Inferior parietal cortex (tissue), 1 donor: ENCODE measurements around the gene TMEM145.

ENCODE experiments used
- DNase-seq: peaks from one replicate; pipeline ENCODE4 v3.0.0-alpha.2; 2016; ENCODE audit errors: extremely low spot score

Gene TMEM145

DNA sequence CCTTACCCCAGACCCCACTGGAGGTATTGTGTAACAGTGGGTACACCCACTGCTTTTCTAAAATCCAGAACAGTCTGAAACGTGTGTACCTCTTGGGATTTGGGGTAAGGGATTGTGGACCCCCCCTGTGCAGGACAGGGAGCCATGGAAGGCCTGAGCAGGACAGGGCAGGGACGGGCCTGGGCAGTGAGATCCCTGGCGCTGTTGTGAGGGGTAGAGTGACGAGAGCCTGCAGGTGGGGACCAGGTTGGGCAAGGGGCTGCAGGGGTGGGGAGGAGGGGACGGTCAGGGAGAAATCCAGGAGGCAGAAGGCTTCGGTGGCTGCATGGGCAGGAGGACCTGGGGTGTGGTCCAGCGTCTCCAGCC lies 48.4 kb downstream of the TMEM145 start:
- no peak for DNase-seq

DNA sequence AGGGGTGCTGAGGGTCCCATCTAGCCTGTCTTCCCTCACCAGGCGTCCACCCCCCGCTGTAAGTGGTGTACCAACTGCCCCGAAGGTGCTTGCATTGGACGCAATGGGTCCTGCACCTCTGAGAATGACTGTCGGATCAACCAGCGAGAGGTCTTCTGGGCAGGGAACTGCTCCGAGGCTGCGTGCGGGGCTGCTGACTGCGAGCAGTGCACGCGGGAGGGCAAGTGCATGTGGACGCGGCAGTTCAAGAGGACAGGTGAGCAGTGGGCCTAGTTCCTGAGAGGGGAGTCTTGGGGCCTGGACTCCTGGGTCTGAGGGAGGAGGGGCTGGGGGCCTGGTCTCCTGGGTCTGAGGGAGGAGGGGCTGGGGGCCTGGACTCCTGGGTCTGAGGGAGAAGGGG lies 49.2 kb downstream of the TMEM145 start:
- DNase-seq = no peak

DNA sequence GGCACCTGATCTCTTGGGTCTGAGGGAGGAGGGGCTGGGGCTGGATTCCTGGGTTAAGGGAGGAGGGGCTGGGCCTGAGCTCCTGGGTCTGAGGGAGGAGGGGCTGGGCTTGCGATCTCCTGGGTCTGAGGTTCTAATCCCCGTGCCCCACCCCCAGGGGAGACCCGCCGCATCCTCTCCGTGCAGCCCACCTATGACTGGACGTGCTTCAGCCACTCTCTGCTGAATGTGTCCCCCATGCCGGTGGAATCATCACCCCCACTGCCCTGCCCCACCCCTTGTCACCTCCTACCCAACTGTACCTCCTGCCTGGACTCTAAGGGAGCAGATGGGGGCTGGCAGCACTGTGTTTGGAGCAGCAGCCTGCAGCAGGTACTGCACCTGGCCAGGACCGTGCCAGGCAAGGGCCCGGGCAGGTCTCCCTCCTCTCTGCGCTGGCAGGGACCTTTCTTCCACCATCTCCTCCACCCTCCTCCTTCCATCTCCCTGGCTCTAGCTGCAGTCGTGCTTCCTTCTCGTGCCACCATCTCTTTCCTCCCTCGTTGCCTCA lies 49.9 kb downstream of the TMEM145 start:
- no peak for DNase-seq

DNA sequence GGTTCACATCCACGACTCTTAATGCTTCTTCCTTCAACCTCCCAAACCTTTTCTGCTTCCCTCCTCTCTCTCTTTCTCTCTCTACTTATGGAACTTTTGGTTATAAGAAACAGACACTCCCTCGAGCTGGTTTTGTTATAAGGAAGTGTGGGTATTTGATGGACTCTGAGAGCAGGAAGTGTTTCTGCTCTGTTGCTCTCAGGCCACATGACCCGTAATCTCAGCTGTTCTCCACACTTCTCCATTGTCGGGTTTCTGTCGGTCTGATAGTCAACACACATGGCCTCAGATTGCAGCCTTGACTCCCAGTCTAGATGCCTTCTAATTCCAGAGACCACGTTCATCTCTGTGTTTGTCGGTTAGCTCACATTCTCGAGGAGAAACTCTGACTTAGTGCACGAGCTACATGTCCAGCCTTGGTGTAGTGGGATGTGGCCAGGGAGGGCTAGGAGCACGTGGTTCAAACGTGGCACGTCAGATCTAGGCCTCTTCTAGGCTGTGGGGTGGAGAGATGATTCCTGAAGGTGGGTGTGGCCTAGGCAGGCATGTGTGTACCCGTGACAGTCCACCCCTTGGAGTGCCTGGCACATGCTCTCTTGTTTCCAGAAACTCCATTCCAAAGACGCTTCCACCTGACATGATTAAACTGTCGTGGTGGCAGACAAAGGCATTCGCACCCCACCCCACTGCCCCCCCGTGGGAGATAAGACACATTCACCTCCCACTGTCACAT lies 50.7 kb downstream of the TMEM145 start:
- no peak for DNase-seq

DNA sequence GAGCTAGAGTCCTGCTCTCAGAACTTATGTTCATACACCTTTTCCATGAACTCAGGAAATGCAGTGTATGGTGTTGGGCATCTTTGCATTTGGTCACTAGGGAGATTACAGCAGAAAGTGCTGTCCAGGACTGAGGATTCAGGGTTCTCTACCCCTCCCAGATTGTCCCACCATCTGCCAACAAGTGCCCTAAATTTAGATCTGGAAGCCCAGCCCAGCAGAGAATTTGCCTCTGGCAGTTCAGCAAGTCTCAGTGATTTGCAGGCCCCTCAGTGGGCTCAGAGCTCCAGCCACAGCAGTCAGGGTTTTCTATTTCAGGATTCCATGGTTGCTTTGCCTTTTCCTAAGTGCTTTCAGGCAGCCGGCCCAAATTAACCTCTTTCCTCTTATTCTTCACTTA lies 53.6 kb downstream of the TMEM145 start:
- peak; percentile 32 for DNase-seq

DNA sequence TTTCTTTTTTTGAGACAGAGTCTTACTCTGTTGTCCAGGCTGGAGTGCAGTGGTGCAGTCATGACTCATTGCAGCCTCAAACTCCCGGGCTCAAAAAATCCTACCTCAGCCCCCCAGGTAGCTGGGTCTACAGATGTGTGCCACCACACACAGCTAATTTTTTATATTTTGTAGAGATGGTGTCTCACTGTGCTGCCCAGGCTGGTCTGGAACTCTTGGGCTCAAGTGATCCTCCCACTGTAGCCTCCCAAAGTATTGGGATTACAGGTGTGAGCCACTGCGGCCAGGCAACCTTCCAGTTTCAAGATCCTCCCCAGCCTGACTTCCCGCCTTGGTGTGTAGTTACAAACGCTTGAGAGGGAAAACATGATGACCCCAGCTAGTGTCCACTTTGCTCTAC lies 54.8 kb downstream of the TMEM145 start:
- no peak for DNase-seq

DNA sequence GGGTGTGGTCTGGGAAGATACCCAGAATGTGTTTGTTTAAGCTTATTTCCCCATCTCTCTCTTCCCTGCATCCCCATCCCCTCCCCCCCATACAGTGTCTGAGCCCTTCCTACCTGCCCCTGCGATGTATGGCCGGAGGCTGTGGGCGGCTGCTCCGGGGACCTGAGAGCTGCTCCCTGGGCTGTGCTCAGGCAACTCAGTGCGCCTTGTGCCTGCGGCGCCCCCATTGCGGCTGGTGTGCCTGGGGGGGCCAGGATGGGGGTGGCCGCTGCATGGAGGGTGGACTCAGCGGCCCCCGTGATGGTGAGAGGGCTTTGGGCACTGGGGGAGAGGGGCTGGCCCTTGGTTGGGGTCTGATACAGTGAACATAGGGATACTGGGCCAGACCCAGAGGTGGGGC lies 55.3 kb downstream of the TMEM145 start:
- DNase-seq = no peak

DNA sequence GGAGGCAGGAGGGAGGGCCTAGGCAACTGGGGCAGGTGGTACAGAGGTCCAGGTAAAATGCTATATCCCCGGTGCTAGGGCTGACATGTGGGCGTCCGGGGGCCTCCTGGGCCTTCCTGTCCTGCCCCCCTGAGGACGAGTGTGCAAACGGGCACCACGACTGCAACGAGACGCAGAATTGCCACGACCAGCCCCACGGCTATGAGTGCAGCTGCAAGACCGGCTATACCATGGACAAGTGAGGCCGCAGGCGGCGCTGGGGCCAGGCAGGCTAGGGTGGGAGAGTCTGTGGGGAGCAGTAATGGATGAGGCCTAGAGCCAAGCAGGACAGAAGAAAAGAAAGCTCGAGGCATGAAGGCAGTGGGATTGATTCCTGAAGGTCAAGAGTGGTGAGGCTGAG lies 55.7 kb downstream of the TMEM145 start:
- DNase-seq = no peak

DNA sequence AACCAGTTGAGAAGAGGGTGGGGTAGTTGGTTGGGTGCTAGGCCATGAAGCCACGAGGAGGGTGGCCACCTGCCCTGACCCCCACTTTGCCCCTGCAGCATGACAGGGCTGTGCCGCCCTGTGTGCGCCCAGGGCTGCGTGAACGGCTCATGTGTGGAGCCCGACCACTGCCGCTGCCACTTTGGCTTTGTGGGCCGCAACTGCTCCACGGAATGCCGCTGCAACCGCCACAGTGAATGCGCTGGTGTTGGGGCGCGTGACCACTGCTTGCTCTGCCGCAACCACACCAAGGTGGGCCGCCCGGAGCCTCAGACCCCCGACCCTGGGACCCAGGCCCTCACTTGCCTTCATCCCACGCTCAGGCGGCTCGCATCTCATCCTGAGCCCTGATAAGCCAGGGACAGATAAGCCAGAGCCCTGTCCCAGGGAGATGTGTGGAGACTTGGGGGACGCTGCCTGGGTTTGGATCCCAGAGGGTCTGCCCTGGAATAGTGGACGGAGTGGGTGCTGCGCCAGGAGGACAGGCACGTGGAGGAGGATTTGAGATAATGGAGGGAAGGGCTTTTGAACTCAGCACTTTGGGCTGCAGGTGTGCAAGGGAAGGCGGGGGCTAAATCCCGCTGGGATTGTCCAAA lies 56.4 kb downstream of the TMEM145 start:
- no peak for DNase-seq

DNA sequence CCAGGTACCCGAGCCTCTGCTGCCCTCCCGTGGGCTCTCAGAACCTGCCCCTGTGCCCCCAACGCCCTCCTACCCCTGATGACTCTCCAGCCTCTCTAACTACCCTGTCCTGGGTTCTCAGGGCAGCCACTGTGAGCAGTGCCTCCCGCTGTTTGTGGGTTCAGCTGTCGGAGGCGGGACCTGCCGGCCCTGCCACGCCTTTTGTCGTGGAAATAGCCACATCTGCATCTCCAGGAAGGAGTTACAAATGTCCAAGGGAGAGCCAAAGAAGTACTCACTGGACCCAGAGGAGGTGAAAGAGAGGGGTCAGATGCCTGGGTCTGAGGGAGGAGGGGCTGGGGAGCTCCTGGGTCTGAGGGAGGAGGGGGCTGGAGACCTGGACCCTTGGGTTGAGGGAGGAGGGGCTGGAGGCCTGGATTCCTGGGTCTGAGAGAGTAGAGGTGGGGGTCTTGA lies 57.0 kb downstream of the TMEM145 start:
- no peak for DNase-seq

DNA sequence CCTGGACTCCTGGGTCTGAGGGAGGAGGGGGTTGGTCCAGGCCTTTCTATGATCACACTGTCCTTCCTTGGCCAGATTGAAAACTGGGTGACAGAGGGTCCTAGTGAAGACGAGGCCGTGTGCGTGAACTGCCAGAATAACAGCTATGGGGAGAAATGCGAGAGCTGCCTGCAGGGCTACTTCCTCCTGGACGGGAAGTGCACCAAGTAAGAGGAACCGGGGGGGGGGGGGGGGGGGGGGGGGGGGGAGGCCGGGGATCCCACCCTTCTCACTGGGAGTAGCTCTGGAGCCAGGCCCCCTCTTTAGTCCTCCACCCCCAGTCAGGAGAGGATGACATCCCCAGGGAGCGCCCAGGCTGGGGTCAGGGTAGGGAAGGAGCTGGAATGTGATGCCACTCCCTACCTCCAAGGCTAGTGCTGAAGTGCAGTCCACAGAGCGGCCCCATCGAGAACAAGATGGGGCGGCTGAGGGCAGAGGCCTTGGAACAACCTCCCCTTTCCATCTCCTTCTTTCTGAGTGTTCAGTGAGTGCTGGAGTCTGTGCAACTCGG lies 57.6 kb downstream of the TMEM145 start:
- DNase-seq = no peak
